DMS 273 treated with DMSO at 0.1 percent for 48 hours (cell line): ENCODE results near the gene ZBTB11.
"Not testable (repeated sequence)": the region's sequence is repeated elsewhere in the genome, so short reads cannot be mapped to it uniquely, and the experiment has no call there.

Experiments used
- DNase-seq: peaks from one replicate; lab custom pipeline; 2025; lab: John Stamatoyannopoulos, UW

ZBTB11 gene

DNA sequence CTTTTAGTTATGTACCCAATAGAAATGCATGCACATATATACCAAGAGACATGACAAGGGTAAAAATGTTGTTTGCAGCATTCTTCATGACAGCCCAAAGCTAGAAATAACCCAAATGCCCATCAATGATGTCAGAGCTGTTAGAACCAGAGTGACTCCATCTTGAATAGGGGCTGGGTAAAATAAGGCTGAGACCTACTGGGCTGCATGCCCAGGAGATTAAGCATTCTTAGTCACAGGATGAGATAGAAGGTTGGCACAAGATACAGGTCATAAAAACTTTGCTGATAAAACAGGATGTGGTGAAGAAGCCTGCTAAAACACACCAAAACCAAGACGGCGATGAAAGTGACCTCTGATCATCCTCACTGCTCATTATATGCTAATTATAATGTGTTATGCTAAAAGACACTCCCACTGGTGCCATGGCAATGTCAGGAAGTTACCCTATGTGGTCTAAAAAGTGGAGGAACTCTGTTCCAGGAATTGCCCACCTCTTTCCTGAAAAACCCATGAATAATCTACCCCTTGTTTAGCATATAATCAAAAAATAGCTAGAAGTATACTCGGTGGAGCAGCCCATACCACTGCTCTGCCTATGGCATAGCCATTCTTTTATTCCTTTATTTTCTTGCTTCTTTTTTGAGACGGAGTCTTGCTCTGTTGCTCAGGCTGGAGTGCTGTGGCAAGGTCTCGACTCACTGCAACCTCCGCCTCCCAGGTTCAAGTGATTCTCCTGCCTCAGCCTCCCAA lies 32.9 kb downstream of the ZBTB11 start:
- no peak for DNase-seq

DNA sequence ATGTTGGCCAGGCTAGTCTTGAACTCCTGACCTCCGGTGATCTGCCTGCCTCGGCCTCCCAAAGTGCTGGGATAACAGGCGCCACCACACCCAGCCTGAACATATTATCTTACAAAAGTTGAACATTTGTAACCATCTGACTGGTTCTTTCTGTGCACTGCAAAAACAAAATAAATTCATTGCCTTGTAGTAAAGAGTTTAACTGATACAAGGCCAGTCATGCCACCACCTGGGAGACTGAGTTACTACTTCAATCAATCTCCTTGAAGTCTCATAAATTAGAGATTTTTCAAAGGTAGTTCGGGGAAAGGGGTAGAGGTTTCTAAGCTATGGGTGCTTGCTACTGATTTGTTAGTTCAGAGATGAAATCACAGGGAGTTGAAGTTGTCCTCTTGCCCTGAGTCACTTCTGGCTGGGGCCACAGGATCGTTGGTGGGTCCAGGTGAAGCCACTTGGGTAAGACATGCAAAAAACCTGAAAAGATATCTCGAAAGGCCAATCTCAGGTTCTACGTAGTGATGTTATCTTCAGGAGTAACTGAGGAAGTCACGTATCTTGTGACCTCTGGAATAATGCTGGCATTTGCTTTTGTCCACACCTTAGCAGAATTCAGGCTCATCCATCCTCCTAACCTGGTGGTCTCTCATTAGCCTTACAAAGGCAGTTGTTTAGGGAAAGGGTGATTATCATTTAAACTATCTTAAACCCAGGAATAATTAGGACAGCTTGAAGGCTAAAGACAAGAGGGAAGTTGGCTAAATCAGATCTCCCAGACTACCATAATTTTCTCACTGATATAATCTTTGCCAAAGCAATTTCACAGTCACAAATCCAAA lies 33.7 kb downstream of the ZBTB11 start:
- no peak for DNase-seq

DNA sequence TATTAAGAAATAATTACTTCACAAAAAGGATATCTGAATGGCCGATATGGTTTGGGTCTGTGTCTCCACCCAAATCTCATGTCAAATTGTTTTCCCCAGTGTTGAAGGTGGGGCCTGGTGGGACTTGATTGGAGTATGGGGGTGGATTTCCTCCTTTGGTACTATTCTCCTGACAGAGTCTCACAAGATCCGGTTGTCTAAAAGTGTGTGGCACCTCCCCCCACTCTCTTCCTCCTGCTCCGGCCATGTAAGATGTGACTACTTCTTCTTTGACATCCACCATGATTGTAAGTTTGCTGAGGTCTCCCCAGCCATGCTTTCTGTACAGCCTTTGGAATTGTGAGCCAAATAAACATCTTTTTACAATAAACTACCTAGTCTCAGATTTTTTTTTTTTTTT lies 34.5 kb downstream of the ZBTB11 start:
- DNase-seq: no peak

DNA sequence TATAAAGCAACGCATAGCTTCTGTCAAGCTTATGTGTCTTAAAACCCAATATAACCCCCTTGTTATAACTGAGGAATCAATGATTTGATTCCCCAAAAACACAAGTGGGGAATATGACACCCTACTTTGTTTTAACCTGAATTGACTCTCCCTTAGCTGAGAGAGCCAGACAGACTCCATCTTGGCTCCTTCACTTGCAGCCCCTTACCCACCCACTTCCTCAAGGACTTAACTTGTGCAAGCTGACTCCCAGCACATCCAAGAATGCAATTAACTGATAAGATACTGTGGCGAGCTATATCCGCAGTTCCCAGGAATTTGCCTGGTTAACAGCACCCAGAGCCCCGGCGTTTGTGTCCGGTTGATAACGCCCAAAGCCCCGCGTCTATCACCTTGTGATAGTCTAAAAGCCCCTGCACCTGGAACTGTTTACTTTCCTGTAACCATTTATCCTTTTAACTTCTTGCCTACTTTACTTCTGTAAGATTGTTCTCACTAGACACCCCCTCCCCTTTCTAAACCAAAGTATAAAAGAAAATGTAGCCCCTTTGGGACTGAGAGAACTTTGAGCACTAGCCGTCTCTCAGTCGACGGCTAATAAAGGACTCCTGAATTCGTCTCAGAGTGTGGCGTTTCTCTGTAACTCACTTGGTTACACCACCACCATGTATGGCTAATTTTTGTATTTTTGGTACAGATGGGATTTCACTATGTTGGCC lies 35.4 kb downstream of the ZBTB11 start:
- not testable (repeated sequence) for DNase-seq

GRCh38 chr3:101640256-101640655 lies 36.7 kb downstream of the ZBTB11 start:
- no peak for DNase-seq

- no peak for DNase-seq
Measured at GRCh38 chr3:101639280-101639963, 37.5 kb downstream of the ZBTB11 start.

DNA sequence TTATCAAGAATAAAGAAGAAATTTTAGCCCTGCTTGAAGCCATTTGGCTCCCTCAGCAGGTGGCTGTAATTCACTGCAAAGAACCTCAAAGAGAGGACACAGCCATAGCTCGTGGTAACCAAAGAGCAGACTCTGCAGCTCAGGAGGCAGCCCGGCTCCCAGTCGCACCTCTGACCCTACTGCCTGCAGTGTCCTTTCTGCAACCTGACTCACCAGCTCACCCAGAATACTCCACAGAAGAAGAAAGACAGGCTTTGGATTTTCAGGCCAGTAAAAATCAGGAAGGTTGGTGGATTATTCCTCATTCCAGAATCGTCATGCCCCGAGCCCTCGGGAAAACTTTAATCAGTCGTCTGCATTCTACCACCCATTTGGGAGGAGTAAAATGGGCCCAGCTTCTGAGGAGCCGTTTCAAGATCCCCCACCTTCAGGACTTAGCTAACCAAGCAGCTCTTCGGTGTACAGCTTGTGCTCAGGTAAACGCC lies 38.6 kb downstream of the ZBTB11 start:
- no peak for DNase-seq

- no peak for DNase-seq
Measured at GRCh38 chr3:101637451-101637850, 39.5 kb downstream of the ZBTB11 start.

DNA sequence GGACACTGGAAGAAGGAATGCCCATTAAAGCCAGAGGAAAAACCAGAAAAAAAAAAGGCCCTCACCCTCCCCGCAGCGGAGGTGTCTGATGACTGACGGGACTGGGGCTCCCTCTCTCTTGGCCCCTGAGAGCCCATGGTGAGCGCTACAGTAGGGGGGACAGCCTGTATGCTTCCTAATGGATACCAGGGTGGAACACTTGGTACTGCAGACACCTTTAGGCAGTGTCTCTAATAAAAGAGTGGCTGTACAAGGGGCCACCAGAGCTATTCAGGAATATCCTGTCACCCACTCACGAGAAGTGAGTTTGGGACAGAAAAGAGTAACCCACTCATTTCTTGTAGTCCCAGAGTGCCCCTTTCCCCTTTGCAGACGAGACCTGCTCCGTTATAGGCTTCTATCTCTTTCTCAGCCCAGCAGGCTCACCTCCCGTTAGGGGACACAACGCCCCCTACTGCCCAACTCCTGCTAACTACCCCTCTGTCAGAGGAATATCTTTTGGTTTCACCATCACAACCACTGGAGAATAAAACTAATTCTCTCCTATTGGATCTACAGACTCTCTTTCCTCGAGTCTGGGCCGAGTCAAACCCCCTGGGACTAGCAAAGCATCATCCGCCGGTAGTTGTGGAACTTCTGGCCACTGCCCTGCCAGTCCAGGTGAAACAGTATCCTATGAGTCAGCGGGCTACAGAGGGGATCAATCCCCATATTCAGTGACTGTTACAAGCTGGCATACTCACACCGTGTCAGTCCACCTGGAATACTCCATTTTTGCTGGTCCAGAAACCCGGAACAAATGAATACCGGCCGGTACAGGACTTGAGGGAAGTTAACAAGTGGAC lies 40.8 kb downstream of the ZBTB11 start:
- peak; percentile 4 for DNase-seq

DNA sequence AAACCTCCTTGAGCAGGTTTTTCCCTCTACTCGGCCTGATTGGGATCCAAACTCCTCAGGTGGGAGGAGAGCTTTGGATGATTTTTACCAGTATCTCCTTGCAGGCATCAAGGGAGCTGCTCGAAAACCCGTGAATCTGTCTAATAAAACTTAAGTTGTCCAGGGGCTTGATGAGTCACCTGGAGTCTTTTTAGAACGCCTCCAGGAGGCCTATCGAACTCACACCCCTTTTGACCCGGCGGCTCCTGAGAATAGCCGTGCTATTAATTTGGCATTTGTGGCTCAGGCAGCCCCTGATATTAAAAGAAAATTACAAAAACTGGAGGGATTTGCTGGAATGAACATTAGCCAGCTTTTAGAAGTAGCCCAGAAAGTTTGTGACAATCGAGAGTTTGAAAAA lies 41.6 kb downstream of the ZBTB11 start:
- no peak for DNase-seq

DNA sequence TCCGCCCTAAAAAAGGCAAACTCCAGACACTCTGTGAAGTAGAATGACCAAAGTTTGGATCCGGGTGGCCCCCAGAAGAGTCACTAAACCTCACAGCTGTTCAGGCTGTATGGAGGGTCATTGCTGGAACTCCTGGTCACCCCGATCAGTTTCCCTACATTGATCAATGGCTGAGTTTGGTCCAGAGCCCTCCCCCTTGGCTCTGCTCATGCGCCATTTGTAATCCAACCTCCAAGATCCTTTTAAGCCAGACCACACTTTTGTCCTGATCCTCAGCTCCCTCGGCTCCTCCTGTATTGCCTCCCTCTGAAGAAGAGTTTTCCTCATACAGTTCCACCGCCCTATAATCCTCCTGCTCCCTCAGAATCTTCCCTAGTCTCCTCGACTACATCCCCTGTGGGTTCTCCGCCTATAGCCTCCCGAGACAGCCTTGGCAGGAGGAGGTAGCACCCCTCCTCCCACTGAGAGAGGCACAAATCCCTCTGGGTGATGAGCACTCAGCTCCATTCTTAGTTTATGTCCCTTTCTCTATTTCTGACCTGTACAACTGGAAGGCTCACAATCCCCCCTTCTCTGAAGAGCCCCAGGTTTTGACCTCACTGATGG lies 42.2 kb downstream of the ZBTB11 start:
- DNase-seq: no peak

GRCh38 chr3:101633186-101633585 lies 43.7 kb downstream of the ZBTB11 start:
- no peak for DNase-seq

DNA sequence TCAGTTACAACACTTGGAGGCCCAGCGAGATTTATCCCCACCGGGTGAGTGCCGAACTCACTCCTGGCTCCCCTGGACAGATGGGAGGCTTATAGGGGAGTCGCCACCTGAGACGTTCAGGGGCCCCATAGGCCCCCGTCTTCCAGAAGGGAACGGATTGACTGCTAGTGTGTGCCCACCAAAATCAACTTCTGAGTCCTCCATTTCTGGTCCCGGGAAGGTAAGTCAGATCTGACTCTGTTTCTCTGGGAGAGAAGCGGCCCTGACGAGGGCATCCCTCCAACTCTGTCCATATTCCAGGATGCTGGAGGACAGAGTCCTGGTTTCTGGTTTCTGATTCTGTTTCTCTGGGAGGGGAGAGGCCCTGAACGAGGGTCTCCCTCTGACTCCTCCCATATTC lies 44.3 kb downstream of the ZBTB11 start:
- DNase-seq: no peak

DNA sequence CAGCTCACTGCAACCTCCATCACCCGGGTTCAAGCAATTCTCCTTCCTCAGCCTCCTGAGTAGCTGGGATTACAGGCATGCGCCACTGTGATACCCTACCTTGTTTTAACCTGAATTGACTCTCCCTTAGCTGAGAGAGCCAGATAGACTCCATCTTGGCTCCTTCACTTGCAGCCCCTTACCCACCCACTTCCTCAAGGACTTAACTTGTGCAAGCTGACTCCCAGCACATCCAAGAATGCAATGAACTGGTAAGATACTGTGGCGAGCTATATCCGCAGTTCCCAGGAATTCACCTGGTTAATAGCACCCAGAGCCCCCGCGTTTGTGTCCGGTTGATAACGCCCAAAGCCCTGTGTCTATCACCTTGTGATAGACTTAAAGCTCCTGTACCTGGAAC lies 45.0 kb downstream of the ZBTB11 start:
- DNase-seq: not testable (repeated sequence)

- no peak for DNase-seq
Measured at GRCh38 chr3:101631098-101631796, 45.7 kb downstream of the ZBTB11 start.

DNA sequence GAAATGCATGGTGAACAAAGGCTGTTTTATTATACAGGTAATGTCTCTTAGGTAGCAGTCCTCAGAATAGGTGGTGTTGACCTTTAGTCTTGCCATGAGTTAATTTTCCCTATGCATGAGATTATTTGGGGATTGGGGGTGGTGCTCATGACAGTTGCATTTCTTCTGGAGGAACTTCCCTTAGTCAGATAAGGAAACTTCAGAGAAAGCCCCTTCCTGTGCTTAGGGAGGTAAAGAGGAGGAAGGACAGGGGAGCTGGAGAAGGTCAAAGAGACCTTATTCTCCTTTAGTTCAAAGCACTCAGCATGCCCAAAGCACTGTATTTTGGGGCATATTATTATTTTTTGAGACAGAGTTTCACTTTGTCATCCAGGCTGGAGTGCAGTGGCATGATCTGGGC lies 47.7 kb downstream of the ZBTB11 start:
- no peak for DNase-seq

DNA sequence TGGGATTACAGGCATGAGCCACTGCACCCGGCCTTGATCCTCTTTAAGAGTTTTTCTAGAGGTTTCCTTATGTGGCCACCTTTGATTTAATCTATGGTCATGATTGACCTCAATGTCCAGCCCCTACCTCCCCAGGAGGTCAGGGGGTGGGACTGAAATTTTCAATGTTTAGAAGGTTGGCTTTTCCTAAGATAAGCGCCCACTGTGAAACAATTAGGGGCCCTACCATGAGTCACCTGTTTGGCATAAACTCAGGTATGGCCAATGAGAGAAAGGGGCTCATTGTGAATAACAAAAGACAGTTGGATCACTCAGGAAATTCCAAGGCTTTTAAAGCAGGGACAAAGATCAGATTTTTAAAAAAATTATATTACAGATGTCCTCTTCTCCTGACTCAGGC lies 51.1 kb downstream of the ZBTB11 start:
- DNase-seq: no peak

- no peak for DNase-seq
Measured at GRCh38 chr3:101624857-101625256, 52.1 kb downstream of the ZBTB11 start.

DNA sequence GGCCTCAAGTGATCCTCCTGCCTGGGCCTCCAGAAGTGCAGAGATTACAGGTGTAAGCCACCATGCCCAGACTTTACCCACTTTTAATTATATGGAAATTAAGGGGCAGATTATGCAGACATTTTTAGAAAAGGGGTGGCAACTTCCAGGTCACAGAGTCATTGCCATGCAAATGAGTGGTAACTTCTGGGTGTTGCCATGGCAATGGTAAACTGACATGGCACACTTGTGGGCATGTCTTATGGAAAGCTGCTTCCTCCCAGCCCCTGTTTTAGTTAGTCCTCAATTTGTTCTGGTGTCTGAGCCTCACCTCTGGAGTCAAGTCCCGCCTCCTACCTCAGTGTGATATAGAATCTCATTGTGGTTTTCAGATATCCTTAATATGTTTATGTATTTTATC lies 53.3 kb downstream of the ZBTB11 start:
- DNase-seq: no peak

DNA sequence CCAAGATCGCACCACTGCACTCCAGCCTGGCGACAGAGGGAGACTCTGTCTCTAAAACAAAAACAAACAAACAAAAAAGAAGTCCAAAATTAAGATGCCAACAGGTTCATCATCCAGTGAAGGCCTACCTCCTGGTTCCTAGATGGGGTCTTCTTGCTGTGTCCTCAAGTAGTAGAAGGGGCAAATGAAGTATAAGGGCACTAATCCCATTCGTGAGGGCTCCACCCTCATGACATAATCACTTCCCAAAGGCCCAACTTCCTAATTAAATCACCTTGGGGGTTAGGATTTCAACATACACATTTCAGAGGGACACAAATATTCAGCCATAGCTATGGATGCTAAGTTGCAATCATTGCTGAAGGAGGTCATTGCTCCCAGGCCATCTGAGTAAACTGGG lies 57.2 kb downstream of the ZBTB11 start:
- DNase-seq: no peak
